Panc1 (cell line): ENCODE results near the gene TMEM225.

Experiments
- POLR2AphosphoS5 ChIP-seq: IDR thresholded peaks from 2 replicates; pipeline ENCODE4 v1.6.1; 2012; ENCODE audit warnings: mild to moderate bottlenecking, low read depth, low read length, moderate library complexity
- SIN3A ChIP-seq: IDR thresholded peaks from 2 replicates; pipeline ENCODE4 v1.6.1; 2012; ENCODE audit warnings: low read depth, mild to moderate bottlenecking, low read length, moderate library complexity, borderline replicate concordance; ENCODE audit not compliant: insufficient read depth
- TCF7L2 ChIP-seq: IDR thresholded peaks from 2 replicates; pipeline ENCODE4 v1.6.1; 2011; ENCODE audit warnings: mild to moderate bottlenecking, low read depth, low read length, inconsistent platforms
- TF ChIP-seq, protein P1 (sequence below): fragments of 450-650 bp; IDR thresholded peaks from 2 replicates; pipeline ENCODE4 v1.5.1; 2017; ENCODE audit warnings: mild to moderate bottlenecking

GRCh38 chr11:123856444-123856843 lies 29.0 kb downstream of the TMEM225 start:
- TF ChIP-seq, protein P1, sequence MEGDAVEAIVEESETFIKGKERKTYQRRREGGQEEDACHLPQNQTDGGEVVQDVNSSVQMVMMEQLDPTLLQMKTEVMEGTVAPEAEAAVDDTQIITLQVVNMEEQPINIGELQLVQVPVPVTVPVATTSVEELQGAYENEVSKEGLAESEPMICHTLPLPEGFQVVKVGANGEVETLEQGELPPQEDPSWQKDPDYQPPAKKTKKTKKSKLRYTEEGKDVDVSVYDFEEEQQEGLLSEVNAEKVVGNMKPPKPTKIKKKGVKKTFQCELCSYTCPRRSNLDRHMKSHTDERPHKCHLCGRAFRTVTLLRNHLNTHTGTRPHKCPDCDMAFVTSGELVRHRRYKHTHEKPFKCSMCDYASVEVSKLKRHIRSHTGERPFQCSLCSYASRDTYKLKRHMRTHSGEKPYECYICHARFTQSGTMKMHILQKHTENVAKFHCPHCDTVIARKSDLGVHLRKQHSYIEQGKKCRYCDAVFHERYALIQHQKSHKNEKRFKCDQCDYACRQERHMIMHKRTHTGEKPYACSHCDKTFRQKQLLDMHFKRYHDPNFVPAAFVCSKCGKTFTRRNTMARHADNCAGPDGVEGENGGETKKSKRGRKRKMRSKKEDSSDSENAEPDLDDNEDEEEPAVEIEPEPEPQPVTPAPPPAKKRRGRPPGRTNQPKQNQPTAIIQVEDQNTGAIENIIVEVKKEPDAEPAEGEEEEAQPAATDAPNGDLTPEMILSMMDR = no peak
- TF ChIP-seq SIN3A (no peak), POLR2AphosphoS5 (no peak), TCF7L2 (no peak)
